Heart left ventricle (tissue), 16 donors: Measurements from ENCODE around the gene SLC5A9. TPM values are rescaled to one million over a fixed set of nuclear protein-coding genes. Genes with fewer than 3 reads are reported as not detected.

Experiments
- ATAC-seq, 4 donors: fragments of 200-7000 bp; cut with Tn5 transposase; one replicate each; pipeline ENCODE4 v1.9.1; 2020 to 2022; ENCODE audit warnings: moderate library complexity in 4 of 4, mild to moderate bottlenecking in 3 of 4, moderate number of reproducible peaks in 1 of 4
- DNase-seq, 5 donors: peaks; one replicate each; pipeline ENCODE4 v3.0.0-alpha.2; 2020
- H3K27ac ChIP-seq, 12 donors: fragments of 200-600 bp; sonication (generic) in 4 of 12; one replicate each; pipeline versions ENCODE4 v1.5.0 to v1.8.0; 2016 to 2022; ENCODE audit warnings: mild to moderate bottlenecking in 2 of 12
- H3K27me3 ChIP-seq, 9 donors: fragments of 200-600 bp; sonication (generic) in 2 of 9; one replicate each; pipeline versions ENCODE4 v1.5.1 to v1.8.0; 2016 to 2022; ENCODE audit warnings: mild to moderate bottlenecking in 3 of 9
- H3K36me3 ChIP-seq, 9 donors: fragments of 200-600 bp; sonication (generic) in 2 of 9; one replicate each; pipeline versions ENCODE4 v1.5.0 to v1.8.0; 2018 to 2022; ENCODE audit warnings: mild to moderate bottlenecking in 2 of 9
- H3K4me1 ChIP-seq, 12 donors: fragments of 200-600 bp; sonication (generic) in 4 of 12; one replicate each; pipeline versions ENCODE4 v1.5.0 to v1.8.0; 2016 to 2022; ENCODE audit warnings: mild to moderate bottlenecking in 3 of 12
- H3K4me3 ChIP-seq, 12 donors: fragments of 200-600 bp; sonication (generic) in 4 of 12; one replicate each; pipeline versions ENCODE4 v1.5.0 to v1.8.0; 2017 to 2022; ENCODE audit warnings: mild to moderate bottlenecking in 9 of 12, moderate library complexity in 4 of 12
- H3K9me3 ChIP-seq, 12 donors: fragments of 200-600 bp; sonication (generic) in 4 of 12; one replicate each; pipeline versions ENCODE4 v1.5.0 to v1.8.0; 2016 to 2022; ENCODE audit warnings: mild to moderate bottlenecking in 1 of 12
- POLR2A ChIP-seq, 2 donors: fragments of 450-650 bp; IDR thresholded peaks; one replicate each; pipeline ENCODE4 v1.6.1; 2017; ENCODE audit warnings: antibody characterized with exemption in 2 of 2, mild to moderate bottlenecking in 2 of 2, moderate library complexity in 2 of 2
- WGBS, 4 donors: extraction: QIAGEN DNeasy Blood & Tissue Kit in 2 of 4; methylation state at CpG; one replicate each; pipeline versions ENCODE4 v1.1.5 to v1.1.7; 2013 to 2018; 5-methylcytosine and 5-hydroxymethylcytosine counted together
- intact Hi-C, 10 donors: fragments of 100-400 bp; cut with DNase I; formaldehyde crosslinking; loops; one replicate each; pipeline versions ENCODE4 v1.11.1 to v1.14.2; 2022
- polyA plus RNA-seq, 2 donors: library from polyadenylated mRNA; stranded (reverse); fragments of 200-250 nt; gene quantifications; one replicate each; pipeline ENCODE4 v1.2.3, GENCODE V29; 2013
- total RNA-seq, 9 donors: library from RNA; depleted of rRNA in 2 of 9; stranded (reverse); fragments of >200 nt in 2 of 9; fragmentation: NEBNext Ultra II Directional in 3 of 9; extraction: Animal tissue kit (Norgen Biotek cat#: 25700) in 3 of 9; gene quantifications; one replicate each; pipeline versions ENCODE4 v1.1.0 to v1.2.4, GENCODE V29; 2016 to 2023
- TF ChIP-seq, protein P1 (sequence below), 12 donors: fragments of 200-600 bp; sonication (generic) in 4 of 12; IDR thresholded peaks; one replicate each; pipeline versions ENCODE4 v1.5.0 to v1.8.0; 2018 to 2022; ENCODE audit warnings: antibody characterized with exemption in 12 of 12, mild to moderate bottlenecking in 5 of 12
- donor health status: ischemic (EF 13 %, LVEDD 7.1; RV severe dilation, severe dysfunction).
- donor health status: healthy with polysubstance abuse.
- donor health status: DM: no; HTN: yes; CAD: no.
- donor health status: DM: no; HTN: no; CAD: no.
- donor health status: ischemic (EF 25% LVEDD 6.9; RV normal size, moderate dysfunction).
- donor health status: ischemic (EF 25% LVEDD 5.7; RV mildly dilated, moderate dysfunction).
- donor health status: healthy.
- donor health status: DM: yes; HTN: yes; CAD: no.
- donor health status: ischemic (EF 35%, LVEDD 5.7; RV mildly dilated, moderate dysfunction).
- donor health status: nonischemic (EF 11% LVEDD 7.7; RV severe dilation, severe dysfunction).
- donor health status: DM: yes; HTN: yes; CAD: no.
- donor health status: PGD.
- donor health status: ischemic (EF 29% LVEDD 5.4; RV normal size, mild dysfunction).
- donor health status: nonischemic (EF 23%, LVEDD 6.1; RV moderate dilation, normal function).

SLC5A9 gene
- total and polyA plus RNA-seq, 11 donors = 0.04 to 0.67 (median 0.17) TPM; not detected in 3

DNA sequence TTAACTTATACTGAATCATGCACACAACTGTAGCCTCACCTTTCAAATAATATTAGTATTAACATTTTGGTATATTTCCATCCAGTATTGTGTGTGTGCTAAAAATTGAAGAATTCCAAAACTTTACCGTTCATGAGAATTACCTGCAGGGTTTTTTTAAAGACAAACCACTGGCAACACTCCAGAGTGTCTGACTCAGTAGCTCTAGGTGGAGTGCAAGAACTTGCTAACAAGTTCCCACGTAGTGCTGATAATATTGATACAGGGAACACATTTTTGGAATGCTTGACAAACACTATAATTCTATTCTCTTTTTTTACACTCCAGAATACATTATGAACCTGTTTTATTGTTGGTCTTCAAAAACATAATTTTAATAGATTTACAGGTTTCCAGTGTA is 27.7 kb upstream of the SLC5A9 start:
- H3K4me1 ChIP-seq = peaks cover 0 to 4% (median 0%) of the 10 kb centered on the region in 12 donors
- H3K4me3 ChIP-seq = no peak overlapping the region
- no peak for ATAC-seq
- no peak for DNase-seq
- H3K9me3 ChIP-seq = no peaks in the 10 kb centered on the region
- peaks cover 0 to 10% (median 0%) of the 10 kb centered on the region in 9 donors for H3K27me3 ChIP-seq
- H3K36me3 ChIP-seq = no peaks in the 10 kb centered on the region
- WGBS, 4 donors = 45 to 69% (median 51%) methylated on average over 2 of the region's 2 CpGs
- TF ChIP-seq POLR2A (IDR thresholded peaks at IDR 0.05) = no peak
- TF ChIP-seq, protein P1, sequence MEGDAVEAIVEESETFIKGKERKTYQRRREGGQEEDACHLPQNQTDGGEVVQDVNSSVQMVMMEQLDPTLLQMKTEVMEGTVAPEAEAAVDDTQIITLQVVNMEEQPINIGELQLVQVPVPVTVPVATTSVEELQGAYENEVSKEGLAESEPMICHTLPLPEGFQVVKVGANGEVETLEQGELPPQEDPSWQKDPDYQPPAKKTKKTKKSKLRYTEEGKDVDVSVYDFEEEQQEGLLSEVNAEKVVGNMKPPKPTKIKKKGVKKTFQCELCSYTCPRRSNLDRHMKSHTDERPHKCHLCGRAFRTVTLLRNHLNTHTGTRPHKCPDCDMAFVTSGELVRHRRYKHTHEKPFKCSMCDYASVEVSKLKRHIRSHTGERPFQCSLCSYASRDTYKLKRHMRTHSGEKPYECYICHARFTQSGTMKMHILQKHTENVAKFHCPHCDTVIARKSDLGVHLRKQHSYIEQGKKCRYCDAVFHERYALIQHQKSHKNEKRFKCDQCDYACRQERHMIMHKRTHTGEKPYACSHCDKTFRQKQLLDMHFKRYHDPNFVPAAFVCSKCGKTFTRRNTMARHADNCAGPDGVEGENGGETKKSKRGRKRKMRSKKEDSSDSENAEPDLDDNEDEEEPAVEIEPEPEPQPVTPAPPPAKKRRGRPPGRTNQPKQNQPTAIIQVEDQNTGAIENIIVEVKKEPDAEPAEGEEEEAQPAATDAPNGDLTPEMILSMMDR (IDR thresholded peaks at IDR 0.05) = no peak
- no peak overlapping the region for H3K27ac ChIP-seq
- intact Hi-C loops = loop anchor here in 1 of 10 donors (5.0 kb wide), 1 partner anchor 458 kb away; no protein-coding TSS in a partner anchor

- Histone ChIP-seq H3K36me3 (no peaks in the 10 kb centered on the region), H3K27me3 (peaks cover 0 to 13% (median 0%) of the 10 kb centered on the region in 9 donors), H3K9me3 (no peaks in the 10 kb centered on the region), H3K4me1 (peaks cover 0 to 4% (median 0%) of the 10 kb centered on the region in 12 donors), H3K4me3 (no peak overlapping the region), H3K27ac (no peak overlapping the region)
- no peak for ATAC-seq
- 49 to 73% (median 64%) methylated on average over 5 to 7 of the region's 7 CpGs for WGBS, 4 donors
- intact Hi-C loops = loop anchor here in 1 of 10 donors (5.0 kb wide), 1 partner anchor 459 kb away; no protein-coding TSS in a partner anchor
- TF ChIP-seq POLR2A (IDR thresholded peaks at IDR 0.05) = no peak
- TF ChIP-seq, protein P1 (IDR thresholded peaks at IDR 0.05) = no peak
- DNase-seq = no peak
Observed at GRCh38 chr1:48196237-48196636, 26.3 kb upstream of the SLC5A9 start.

DNA sequence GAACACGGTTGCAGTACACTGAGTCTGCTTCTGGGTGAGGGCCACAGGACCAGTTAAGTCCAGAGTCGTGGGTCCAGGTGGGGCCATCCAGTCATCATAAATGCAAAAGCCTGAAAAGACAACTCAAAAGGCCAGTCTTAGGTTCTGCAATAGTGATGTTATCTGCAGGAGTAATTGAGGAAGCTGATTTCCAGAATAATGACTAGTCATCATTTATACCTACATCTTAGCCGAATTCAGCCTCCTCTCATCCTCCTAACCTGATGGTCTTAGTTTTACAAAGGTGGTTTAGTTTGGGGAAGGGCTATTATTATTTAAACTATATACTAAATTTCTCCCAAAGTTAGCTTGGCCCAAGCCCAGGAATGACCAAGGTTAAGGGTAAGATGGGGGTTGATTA is 23.5 kb upstream of the SLC5A9 start:
- H3K9me3 ChIP-seq = no peaks in the 10 kb centered on the region
- 86 to 90% (median 88%) methylated on average over 3 of the region's 3 CpGs for WGBS, 4 donors
- H3K36me3 ChIP-seq = no peaks in the 10 kb centered on the region
- H3K4me3 ChIP-seq = no peak overlapping the region
- TF ChIP-seq, protein P1 (IDR thresholded peaks at IDR 0.05) = no peak
- TF ChIP-seq POLR2A (IDR thresholded peaks at IDR 0.05) = no peak
- ATAC-seq (no peak), DNase-seq (no peak)
- intact Hi-C loops = loop anchor here in 1 of 10 donors (5.0 kb wide), 1 partner anchor 462 kb away; no protein-coding TSS in a partner anchor
- peaks cover 0 to 8% (median 0%) of the 10 kb centered on the region in 9 donors for H3K27me3 ChIP-seq
- peaks cover 0 to 4% (median 0%) of the 10 kb centered on the region in 12 donors for H3K4me1 ChIP-seq
- H3K27ac ChIP-seq = no peak overlapping the region

GRCh38 chr1:48200166-48200900 is 22.2 kb upstream of the SLC5A9 start:
- Histone ChIP-seq H3K9me3 (no peaks in the 10 kb centered on the region), H3K4me1 (peaks cover 0 to 4% (median 0%) of the 10 kb centered on the region in 12 donors), H3K4me3 (no peak overlapping the region), H3K36me3 (no peaks in the 10 kb centered on the region), H3K27ac (no peak overlapping the region), H3K27me3 (peaks cover 0 to 6% (median 0%) of the 10 kb centered on the region in 9 donors)
- 58 to 74% (median 61%) methylated on average over 3 of the region's 3 CpGs for WGBS, 4 donors
- DNase-seq (no peak), ATAC-seq (no peak)
- intact Hi-C loops = loop anchor here in 7 of 10 donors (2.0 to 10.0 kb wide), 5 partner anchors 90 to 463 kb away; partner anchors contain the start of gene TRABD2B (in 1 of the 7)
- TF ChIP-seq, protein P1 (IDR thresholded peaks at IDR 0.05) = no peak
- no peak for TF ChIP-seq POLR2A (IDR thresholded peaks at IDR 0.05)
